Stimulated activated CD8-positive, alpha-beta memory T cell treated with anti-CD3 and anti-CD28 coated beads, Interleukin-12 subunit alpha, Interleukin-12 subunit beta, amount 100 ng/mL, for 24 hours (primary cell): ENCODE data around the gene KRT23.

ENCODE experiments used
- DNase-seq: peaks from one replicate; pipeline ENCODE4 v3.0.0-alpha.2; 2020; ENCODE audit errors: extremely low read depth

Gene KRT23

DNA sequence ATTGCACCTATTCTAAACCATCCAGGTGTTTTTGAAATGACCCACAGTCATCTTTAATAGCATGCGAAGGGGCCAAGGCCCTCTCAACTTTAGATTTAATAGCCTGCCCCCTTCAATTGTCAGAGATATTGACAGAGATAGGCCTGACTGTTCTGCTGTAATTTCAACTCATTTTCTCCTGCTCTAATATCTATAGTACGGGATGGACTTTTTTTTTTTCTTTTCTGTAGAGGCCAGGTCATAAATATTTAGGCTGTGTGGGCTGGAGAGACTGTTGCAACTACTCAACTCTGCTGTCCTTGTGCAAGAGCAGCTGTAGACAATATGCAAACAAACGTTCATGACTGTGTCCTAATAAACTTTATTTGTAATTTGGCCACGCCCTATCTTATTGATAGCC is 27.7 kb downstream of the KRT23 start:
- DNase-seq, result no peak

- peak; percentile 30 for DNase-seq
These were observed 28.1 kb downstream of the KRT23 start for GRCh38 chr17:40909351-40909750.

DNA sequence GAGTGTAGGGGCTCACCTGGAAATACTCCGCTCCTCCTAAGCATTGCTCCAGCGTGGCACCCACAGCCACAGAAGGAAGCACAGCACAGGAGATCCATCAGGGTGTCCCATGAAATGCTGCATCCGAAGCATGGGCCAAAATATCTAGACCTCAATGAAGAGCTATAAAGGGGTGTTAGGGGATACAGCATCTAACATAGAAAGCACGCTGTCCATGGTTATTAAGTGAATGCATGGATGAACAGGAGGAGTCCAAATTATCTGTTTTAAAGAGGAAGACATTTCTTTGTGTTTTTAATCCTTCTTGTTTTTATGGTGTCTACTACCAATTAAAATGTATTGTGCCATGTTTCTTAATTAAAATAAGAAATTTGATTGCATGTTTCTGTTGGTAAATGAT is 30.8 kb downstream of the KRT23 start:
- no peak for DNase-seq

- DNase-seq, result no peak
These were observed 32.1 kb downstream of the KRT23 start for GRCh38 chr17:40905370-40905769.

- DNase-seq, result no peak
These were observed 34.2 kb downstream of the KRT23 start for GRCh38 chr17:40903129-40903847.

- DNase-seq, result no peak
These were observed 34.9 kb downstream of the KRT23 start for GRCh38 chr17:40902498-40902897.

GRCh38 chr17:40901981-40902474 is 35.4 kb downstream of the KRT23 start:
- no peak for DNase-seq

DNA sequence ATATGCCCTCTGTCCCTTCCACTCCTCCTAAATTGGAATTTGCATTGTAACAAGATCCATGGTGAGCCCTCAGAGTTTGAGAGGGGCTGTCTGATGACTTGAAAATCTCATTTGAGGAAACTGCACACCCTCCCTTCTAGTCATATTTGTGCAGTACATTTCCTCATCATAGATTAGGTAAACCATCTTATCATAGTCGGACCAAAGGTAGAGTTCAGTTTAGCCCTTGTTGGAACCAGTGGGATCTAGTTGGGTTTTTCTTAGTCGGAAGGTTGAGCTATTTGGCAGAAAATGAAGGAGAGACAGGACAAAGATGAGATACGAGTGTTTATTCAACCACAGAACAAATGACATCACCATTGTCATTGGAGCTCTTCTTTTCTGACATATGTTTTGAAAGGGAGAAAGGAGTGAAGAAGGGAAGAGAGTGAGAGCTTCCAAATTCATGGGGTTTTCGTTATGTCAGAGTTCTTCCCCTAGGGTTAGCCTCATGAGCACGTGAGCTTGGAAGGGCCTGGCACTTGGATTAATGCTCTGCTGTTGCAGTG is 36.6 kb downstream of the KRT23 start:
- no peak for DNase-seq

GRCh38 chr17:40896916-40897455 is 40.5 kb downstream of the KRT23 start:
- DNase-seq, result no peak

GRCh38 chr17:40895106-40895730 is 42.2 kb downstream of the KRT23 start:
- no peak for DNase-seq

- no peak for DNase-seq
These were observed 49.2 kb downstream of the KRT23 start for GRCh38 chr17:40888196-40888720.

GRCh38 chr17:40886090-40886489 is 51.4 kb downstream of the KRT23 start:
- no peak for DNase-seq

DNA sequence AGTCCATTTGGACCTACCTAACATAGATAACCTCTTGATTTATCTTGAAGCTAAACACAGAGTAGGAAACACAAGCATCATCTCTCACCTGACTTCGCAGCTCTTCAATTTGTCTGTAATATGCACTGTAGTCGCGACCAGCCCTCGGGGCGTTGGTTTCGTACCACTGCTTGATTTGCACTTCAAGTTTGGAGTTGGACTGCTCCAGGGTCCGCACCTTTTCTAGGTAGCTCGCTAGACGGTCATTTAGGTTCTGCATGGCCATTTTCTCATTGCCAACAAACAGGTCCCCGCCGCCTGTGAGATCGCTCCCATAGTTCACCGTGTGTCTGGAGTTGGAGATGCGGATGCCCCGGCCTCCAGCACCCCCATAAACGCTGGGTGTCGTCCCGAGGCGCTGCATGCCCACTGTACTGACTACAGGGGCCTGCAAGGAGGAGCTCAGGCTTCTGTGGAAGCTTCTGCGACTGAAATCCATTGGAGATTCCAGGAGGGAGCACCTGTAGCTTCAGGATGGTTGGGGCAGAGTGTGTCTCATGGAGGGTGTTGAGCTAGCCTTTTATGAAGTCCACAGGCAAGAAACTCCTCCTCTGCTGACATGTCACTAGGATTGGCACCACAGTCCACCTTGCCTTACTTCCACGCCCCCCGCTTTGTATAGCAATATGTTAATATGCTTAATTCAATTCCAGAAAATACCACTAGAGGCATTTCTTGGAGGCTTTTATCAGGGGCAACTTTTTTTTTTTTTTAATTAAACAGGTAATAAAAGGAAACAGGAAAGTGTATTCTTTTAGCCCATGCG is 52.5 kb downstream of the KRT23 start, which contains the start of gene KRT20:
KRT20 (minus strand) TSS at position 535 of the 805 bp plus-strand sequence; CDS start at position 478, 57 bp downstream.
- DNase-seq, result no peak

DNA sequence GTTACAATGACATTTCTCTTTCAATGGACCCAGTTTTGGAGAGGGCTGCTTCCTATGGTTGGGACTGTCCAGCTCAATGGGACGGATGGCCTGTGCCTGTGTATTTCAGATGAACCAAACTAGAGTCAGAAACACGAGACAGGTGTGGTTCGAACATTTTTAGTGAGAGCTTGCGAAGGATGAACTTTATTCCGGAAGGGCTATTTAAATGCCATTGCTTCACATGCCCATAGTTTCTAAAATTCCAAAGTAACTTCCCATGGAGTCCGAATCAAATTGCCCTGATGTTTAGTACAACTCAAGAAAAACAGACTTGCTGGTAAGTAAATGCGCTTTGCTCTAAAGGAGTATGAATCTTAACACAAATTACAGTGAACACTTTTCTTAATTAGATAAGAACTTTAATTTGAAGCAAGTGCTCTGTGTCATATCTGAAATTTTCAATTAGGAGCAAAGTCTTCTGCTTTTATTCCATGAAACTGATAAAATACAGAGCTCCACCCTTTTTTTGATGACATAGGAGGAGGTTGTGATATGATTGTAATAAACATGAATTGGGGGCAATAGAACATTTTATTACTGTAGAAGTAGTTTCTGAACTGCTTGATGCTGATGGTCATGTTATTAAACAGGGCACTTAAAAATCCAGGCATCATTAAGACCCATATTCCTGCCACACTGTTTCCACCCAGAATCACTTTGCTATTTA is 53.7 kb downstream of the KRT23 start:
- no peak for DNase-seq

DNA sequence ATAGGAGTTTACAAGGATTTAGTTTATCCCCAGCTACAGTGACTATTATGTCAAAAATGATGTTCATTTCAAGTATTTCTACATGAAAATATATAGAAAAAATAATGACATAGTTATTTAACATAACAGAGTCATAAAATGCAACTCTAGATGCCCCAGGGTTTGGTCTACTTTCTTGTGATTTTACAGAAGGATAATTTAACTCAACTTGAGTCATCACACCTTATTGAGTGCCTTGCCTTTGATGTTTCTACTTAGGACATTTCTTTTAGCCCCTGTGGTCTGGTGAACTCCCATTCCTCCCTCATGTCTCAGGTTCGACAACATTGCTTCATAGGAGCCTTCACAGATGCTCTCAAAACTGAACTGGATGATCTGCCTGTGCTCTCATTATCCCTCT is 54.4 kb downstream of the KRT23 start:
- DNase-seq, result no peak

GRCh38 chr17:40879026-40879425 is 58.4 kb downstream of the KRT23 start:
- no peak for DNase-seq

DNA sequence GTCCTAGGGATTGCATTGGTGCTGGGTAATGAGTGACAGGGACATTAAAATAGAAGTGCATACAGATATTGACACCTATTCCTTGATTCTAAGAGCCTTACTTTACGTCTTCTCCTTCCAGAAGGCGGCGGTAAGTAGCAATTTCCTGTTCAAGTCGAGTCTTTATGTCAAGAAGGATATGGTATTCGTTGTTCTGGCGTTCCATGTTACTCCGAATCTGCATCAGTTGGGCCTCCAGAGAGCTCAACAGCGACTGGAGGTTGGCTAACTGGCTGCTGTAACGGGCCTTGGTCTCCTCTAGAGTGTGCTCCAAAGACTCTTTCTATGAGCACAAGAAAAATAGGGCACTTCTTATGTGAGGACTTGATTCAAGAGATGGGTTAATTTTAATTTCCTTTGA is 59.4 kb downstream of the KRT23 start:
- DNase-seq, result no peak

GRCh38 chr17:40873801-40874200 is 63.6 kb downstream of the KRT23 start:
- no peak for DNase-seq

- DNase-seq, result no peak
These were observed 64.2 kb downstream of the KRT23 start for GRCh38 chr17:40873255-40873654.
